ENCODE results near the gene IRX4.
A peak's percentile ranks its signal among the peaks of the same experiment; 100 is the strongest.

Gene IRX4

DNA sequence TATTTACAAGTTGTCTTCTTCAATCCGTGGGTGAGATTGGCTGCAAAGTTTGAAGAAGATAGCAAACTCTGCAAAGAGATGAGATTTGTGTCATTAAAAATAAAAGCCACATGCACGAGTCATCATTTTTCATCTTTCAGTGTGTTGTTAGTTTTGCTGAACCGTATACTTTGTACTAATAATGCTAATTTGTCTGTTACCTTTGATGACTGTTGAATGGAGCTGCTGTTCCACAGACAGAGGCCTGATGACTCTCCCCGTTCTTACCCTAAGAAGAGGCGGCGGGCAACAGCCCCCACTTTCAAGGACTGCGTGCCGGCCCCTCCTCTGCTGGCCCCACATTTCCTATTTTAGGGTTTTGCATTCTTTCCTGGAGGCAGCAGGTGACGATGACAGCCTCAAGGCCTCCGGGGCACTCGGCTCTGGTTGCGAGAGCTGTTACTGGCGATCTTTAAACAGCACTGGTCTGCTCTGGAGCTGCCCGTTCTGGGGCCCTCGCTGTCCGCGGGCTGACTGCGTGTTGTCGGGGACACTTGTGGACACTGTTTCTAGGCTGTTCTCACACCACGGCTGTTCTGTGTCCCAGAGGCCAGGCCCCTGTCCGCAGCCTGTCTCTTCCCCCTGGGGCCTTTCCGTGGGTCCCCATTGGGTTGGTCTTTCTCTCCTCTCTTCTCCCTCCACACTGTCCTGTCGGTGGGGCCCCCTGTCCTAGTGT lies 46.4 kb downstream of the IRX4 start:
- H3K27ac Mint-ChIP-seq = no peak overlapping the region
- H3K4me1 Mint-ChIP-seq = no peaks in the 10 kb centered on the region
- H3K27me3 Mint-ChIP-seq = peaks cover 50% of the 10 kb centered on the region
- no peak overlapping the region for H3K4me3 Mint-ChIP-seq
- no peak for ATAC-seq
- H3K36me3 Mint-ChIP-seq = no peaks in the 10 kb centered on the region
- no peaks in the 10 kb centered on the region for H3K9me3 Mint-ChIP-seq

DNA sequence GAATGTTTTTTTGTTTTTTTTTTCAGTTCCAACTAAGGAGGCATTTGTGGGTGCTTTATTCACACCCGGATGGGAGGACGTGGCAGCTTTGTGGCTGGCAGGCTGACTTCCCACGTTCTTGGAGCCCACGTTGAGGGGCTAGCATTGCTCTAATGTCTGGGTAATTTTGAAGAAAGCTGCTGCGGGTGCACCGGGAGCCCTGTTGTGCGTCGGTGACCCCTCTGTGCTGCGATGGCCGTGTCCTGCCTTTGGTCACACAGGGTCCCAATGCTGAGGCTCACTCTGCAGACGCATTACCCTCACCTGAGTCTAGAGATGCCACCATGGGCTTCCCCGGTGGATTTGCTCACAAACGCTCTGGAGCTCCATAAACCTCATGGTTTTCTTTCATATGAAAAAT lies 47.3 kb downstream of the IRX4 start:
- Mint-ChIP-seq H3K36me3 (peaks cover 6% of the 10 kb centered on the region), H3K4me1 (no peaks in the 10 kb centered on the region), H3K27me3 (peaks cover 42% of the 10 kb centered on the region), H3K4me3 (no peak overlapping the region), H3K27ac (no peak overlapping the region), H3K9me3 (no peaks in the 10 kb centered on the region)
- no peak for ATAC-seq

DNA sequence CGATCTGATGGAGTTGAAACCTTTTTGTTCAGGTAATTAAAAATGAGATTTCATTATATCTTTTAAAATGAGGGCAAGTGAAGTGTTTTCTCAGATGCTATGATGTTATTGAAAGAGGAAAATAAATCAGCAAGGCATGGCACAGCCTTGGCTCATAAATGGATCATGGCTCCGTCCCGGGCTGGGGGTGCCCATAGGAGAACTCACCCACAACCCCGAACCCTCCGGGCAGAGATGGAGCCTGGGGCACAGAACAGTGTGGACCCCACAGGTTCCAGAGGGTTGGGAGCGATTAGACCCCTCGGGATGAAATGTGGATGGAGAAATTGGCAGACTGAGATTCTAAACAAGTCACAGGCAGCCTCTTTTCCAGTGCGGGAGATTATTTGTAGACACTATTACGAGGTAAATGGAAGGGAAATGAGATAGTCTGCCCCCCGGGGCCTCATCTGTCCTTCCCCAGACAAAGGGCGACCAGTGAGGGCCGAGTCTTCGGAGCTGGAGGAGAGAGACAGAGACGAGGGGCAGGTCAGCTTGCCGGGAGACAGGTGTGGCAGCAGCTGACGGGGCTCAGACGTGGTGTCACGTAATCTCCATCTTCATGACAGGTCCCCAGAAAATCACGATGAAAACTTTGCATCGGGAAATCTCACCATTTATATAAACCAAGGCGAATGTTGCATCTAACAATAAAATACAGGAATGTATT lies 47.9 kb downstream of the IRX4 start:
- ATAC-seq = no peak
- Mint-ChIP-seq H3K4me1 (no peaks in the 10 kb centered on the region), H3K36me3 (peaks cover 6% of the 10 kb centered on the region), H3K27me3 (peaks cover 36% of the 10 kb centered on the region), H3K4me3 (no peak overlapping the region), H3K27ac (no peak overlapping the region), H3K9me3 (no peaks in the 10 kb centered on the region)

DNA sequence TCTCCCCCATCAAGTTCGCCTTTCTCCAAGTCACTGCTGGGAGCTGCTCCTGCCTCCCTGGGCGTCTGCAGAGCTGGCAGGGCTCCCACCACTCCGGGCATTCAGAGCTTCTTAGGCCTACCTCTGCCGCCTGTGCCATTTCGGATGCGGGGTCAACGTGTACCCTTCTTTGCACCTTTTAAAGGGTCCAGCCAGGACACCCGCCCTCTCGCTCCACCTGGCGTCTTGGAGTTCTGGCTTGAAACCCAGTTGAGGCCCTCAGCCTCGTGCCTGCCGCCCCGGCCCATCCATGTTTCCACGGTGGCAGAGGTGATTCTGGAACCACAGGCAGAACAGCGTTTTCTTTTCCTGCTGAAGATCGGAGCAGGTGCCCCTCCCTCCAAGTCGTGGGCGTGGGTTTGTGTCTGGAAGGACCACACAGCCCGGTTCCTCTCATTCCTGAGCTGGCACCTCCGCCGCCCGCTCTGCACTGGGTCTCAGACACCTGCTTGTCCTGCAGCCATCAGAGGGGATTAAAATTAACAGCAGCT lies 48.6 kb downstream of the IRX4 start:
- Mint-ChIP-seq H3K9me3 (no peaks in the 10 kb centered on the region), H3K4me3 (no peak overlapping the region), H3K27me3 (peaks cover 28% of the 10 kb centered on the region)

DNA sequence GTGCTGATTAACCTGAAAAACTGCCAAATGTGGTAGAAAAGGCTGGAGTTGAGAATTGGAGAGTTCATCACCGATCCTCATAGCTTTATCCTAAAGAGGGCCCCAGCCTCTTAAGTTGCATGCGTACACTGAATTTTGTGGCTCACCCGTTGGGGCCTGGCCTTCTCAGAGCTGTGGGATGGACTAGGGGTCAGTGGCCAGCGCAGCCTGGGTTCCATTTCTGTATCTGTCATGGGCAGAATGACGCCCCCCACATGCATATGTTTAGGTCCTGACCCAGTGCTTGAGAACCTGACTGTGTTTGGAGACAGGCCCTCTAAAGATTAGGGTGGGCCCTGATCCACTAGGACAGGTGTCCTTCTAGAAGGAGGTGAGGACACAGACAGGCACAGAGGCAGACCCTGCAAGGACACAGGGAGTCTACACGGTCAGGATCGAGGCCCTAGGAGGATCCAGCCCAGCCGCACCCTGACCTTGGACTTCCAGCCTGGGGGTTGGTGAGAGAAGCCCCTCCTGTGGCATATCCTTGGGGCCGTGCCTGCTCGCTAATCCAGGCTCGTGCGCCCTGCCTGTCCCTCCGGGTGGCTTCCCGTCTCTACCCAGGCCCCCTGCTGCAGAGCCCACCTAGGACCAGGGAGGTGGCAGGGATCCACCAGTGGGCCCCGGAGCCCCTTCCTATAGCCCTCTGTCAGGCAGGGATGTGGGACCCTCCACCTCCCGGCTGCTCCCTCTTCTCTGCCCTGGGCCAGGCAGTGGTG lies 49.3 kb downstream of the IRX4 start:
- ATAC-seq = peak; percentile 31
- Mint-ChIP-seq H3K4me1 (no peaks in the 10 kb centered on the region), H3K27me3 (peaks cover 23% of the 10 kb centered on the region), H3K9me3 (no peaks in the 10 kb centered on the region), H3K4me3 (no peak overlapping the region), H3K27ac (no peak overlapping the region), H3K36me3 (peaks cover 6% of the 10 kb centered on the region)

More for the DNA sequence above, 48.6 kb downstream of the IRX4 start:
- H3K27ac Mint-ChIP-seq = no peak overlapping the region
- ATAC-seq = no peak
- H3K4me1 Mint-ChIP-seq = no peaks in the 10 kb centered on the region
- H3K36me3 Mint-ChIP-seq = peaks cover 6% of the 10 kb centered on the region

DNA sequence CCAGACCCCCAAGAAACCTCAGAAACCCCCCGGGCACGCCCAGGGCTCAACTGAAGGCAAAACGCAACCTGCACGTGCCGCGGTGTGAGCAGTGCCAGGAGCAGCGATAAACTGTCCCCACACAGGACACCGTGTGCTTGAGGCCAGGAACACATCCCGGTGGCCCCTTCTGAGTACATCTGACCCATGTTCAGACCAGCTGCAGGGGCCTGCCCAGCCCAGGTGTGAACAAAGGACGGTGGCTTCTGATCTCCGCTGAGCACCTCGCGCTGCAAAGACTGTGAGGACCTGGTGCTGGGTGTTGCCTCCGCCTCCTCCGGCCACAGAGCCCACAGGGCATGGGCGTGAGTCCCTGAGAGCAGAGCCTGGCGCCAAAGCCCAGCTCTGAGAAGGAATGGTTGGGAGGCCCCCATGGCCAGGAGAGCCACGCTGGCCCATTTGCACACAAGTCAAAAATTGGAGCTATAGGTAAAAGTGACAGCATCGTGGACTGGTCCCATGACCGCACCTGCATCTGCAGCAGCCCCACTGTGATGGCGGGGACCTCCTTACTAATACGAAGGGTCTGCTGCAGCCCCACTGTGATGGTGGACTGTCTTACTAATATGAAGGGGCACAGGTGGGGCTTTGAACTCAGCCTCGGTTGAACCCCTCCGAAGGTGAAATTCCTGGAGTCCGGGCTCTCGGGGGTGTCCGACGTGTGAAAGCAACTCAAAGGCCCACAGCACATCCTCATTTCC lies 50.0 kb downstream of the IRX4 start:
- no peak overlapping the region for H3K4me3 Mint-ChIP-seq

DNA sequence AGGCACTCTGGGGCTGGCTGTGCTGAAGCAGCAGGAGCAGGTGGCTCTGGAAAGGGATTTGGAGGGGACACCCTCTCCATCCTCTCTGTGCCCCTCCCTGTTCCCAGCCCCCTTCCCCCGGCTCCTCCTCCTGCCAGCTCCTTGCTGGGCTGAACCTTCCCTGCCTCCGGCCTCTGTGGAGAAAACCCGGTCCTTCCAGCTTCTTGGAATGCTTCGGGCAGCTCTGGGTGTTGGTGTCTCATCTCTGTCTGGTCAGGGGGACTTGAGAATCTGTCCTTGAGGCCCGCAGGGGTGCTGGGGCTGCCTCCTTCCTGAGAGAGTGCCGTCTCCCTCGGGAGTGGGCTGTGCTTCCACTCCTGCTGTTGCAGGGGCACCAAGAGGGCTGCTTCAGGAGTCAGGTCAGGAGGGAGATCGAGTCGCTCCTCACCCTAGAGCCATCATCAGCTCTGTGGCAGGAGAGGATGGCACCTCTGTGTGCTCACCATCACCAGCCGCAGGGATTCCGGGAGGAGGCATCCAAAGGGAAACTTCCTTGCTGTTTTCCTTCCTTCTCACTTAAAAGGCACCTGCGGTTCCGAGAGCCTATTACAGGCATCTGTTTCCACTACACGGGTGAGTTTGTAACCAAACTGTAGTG lies 50.9 kb downstream of the IRX4 start:
- no peak overlapping the region for H3K27ac Mint-ChIP-seq
- peaks cover 17% of the 10 kb centered on the region for H3K36me3 Mint-ChIP-seq
- peaks cover 14% of the 10 kb centered on the region for H3K27me3 Mint-ChIP-seq
- ATAC-seq = no peak
- no peak overlapping the region for H3K4me3 Mint-ChIP-seq
- H3K4me1 Mint-ChIP-seq = no peaks in the 10 kb centered on the region
- H3K9me3 Mint-ChIP-seq = no peaks in the 10 kb centered on the region

More for the DNA sequence above, 50.0 kb downstream of the IRX4 start:
- Mint-ChIP-seq H3K4me1 (no peaks in the 10 kb centered on the region), H3K27me3 (peaks cover 15% of the 10 kb centered on the region), H3K36me3 (peaks cover 8% of the 10 kb centered on the region), H3K27ac (no peak overlapping the region), H3K9me3 (no peaks in the 10 kb centered on the region)
- ATAC-seq = no peak

DNA sequence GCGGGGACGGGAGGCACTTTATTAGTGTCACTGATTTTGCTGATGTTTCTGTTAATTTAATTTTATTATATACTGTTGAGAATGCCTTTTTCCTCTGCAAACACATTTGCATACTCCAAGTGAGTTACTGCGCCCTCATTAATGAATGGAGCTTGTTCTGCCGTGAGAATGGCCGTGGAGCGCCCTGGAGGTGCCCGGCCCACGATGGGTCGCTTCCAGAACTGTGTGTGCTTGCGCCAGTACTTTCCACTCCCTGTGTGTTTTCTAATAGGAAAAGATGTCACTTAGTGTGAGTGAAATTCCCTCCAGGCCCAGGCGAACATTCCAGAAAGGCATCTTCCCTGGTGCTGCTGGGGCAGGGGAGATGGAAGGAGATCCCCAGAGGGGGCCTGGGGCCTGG lies 51.5 kb downstream of the IRX4 start:
- Mint-ChIP-seq H3K36me3 (peaks cover 20% of the 10 kb centered on the region), H3K27ac (no peak overlapping the region), H3K4me3 (no peak overlapping the region), H3K9me3 (no peaks in the 10 kb centered on the region), H3K4me1 (no peaks in the 10 kb centered on the region), H3K27me3 (peaks cover 14% of the 10 kb centered on the region)
- no peak for ATAC-seq

DNA sequence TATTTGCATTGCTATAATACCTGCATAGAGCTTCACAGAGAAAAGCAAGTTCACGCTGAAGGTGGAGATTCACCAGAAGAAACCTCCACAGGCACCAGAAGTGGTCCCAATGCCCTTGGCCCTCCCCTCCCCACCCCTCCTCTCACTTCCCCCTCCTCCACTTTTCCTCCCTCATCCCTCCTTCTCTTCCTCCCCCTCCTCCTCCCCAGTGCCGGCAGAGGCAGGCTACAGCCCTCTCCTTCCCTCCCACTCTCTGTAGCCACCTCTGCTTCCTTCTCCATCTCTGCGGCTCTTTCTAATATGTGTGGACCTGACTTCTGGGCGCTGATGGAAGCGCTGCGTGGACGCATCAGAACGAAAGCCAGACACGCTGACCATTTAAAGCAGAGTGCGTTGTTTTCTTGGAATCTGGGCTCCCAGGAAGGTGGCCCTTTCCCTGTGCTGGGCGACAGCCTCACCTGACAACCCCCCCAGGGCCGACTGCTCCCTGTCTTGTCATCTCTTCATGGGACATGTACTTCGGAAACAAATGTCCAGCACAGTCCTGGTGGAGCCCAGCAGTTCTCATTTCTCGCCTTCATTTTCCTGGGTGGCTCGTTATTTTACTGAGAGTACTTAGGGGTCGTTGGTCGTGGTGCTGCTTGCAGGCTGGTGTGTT lies 52.0 kb downstream of the IRX4 start:
- ATAC-seq = no peak
- Mint-ChIP-seq H3K9me3 (no peaks in the 10 kb centered on the region), H3K27ac (no peak overlapping the region), H3K4me1 (no peaks in the 10 kb centered on the region), H3K27me3 (peaks cover 14% of the 10 kb centered on the region), H3K4me3 (no peak overlapping the region), H3K36me3 (peaks cover 20% of the 10 kb centered on the region)

DNA sequence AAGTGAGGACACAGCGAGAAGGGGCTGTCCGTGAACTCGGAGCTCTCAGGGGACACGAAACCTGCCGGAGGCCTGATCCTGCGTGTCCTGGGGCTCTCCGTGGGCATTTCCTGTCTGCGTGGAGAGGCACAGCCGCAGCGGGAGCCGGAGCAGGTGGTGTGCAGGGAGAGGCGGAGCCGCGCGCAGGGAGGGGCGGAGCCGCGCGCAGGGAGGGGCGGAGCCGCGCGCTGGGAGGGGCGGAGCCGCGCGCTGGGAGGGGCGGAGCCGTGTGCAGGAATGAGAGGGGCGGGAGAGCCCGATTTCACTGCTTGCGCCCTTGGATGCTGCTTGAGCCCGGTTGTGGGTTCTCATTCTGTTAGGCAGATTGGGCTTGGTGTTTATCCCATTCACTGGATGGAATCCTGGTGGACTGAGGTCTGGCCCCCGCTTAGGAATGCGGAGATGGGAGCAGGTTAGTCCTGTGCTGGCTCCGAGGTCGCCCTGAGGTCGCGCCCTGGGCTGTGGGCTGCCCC lies 54.8 kb downstream of the IRX4 start:
- no peak overlapping the region for H3K27ac Mint-ChIP-seq
- no peaks in the 10 kb centered on the region for H3K27me3 Mint-ChIP-seq
- H3K4me1 Mint-ChIP-seq = no peaks in the 10 kb centered on the region
- H3K4me3 Mint-ChIP-seq = no peak overlapping the region
- ATAC-seq = no peak
- H3K36me3 Mint-ChIP-seq = peaks cover 32% of the 10 kb centered on the region
- H3K9me3 Mint-ChIP-seq = no peaks in the 10 kb centered on the region

Data from stimulated activated memory B cell treated with anti-CD40 and anti-IgM and Interleukin-4, amounts not matched to agents 10 μg/mL and 1 μg/mL and 100 μg/mL, for 72 hours (primary cell).